Activated naive CD4-positive, alpha-beta T cell treated with Interleukin-2 at 50 U/mL for 16 hours (primary cell): ENCODE measurements around the gene UBAC1.
"Not testable (repeated sequence)": the region's sequence is repeated elsewhere in the genome, so short reads cannot be mapped to it uniquely, and the experiment has no call there.

Source experiments
- DNase-seq: peaks from one replicate; pipeline ENCODE4 v3.0.0-alpha.2; 2020

The UBAC1 gene

DNA sequence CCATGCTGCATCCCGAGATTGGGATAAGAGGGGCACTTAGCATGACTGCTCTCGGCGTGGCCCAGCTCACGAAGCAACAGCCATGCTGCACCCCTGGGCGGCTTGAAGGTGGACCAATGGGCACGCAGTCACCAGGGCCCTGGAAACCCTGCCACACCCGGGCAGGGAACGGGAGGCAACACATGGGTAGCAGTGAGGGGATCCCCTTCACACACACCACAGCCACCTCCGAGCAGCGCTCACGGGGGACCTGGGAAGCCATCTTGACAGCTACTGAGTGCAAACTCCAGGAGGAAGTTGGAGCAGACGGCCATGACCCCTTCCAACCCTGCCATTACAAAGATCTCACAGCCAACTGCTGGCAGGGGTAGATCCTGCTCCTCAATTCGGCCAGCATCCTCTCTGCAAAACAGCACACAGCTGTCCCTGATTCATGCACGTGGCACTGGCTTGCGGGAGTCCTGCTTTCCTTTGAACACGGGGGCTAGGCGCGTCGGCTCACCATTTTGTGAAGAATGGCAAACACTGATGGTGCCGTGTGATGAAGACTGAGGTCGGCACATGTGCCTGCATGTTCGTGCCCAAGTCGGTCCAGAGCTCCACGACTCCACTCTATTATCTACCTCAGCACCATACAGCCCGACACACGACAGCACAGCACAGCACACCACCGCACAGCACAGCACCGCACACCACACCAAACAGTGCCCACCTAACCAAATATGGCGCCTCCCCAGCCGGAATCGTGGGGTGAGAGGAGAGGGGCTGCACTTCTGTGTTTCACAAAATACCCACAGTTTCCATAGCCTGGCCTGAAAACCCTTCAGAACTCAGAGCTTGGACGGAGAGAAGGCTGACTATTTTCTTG lies 5.0 kb downstream of the UBAC1 start:
- DNase-seq, result no peak

DNA sequence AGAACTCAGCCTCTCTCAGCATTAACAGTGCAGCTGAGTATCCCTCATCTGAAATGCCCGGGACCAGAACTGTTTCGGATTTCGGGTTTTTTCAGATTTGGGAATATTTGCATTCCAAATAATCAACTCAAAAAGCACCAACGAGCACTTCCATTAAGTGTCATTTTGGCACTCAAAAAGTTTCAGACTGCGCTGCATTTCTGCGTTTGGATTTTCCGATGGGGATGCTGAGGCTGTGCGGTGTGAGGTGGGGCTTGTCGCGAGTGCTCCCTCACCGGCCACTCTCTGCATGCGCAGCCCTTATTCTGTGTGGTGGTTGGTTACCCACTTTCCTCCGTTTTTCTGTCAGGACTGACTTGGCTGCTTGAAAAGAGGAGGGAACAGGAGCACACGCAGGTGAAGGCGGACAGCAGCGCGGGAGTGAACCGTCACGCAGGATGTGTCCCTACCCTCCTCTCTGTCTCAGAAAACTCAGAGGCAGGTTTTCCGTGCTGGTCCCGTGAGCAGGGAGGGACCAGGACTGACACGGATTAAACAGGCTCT lies 8.4 kb downstream of the UBAC1 start:
- DNase-seq, result no peak

DNA sequence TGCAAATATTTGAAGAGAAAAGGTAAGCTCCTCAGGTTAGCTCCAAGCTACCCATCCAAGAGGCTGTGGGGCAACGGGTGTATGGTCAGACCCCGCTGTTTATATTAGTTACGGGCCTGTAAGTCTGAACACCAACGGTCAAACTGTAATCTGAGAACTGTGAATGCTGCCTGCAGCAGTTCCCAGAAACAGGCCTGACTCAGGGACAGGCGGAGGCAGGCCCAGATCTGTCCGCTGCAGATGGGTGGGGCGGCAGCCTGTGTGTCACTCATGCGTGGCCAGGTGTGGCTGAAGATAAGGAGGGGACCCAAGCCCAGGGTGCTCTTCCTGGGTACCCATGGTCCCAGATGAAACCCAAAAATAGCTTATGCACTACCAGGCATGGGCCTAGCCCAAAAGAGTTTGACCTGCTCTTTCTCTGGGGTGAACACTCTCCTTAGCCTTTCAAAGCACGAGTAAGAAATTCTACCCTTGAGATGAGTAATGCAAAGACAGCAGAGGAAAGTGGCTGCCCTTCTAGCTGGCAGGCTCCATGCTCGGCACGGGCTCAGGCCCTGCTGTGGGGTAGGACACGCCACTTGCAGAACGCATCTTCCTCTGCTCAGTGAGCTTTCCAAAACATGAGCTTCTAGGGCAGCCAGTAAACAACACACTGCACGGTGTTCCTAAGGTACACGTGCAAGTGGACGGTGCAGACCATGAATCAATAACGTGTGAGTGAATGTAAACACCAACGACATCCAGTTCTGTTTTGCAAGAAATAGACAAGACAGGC lies 9.1 kb downstream of the UBAC1 start:
- no peak for DNase-seq

DNA sequence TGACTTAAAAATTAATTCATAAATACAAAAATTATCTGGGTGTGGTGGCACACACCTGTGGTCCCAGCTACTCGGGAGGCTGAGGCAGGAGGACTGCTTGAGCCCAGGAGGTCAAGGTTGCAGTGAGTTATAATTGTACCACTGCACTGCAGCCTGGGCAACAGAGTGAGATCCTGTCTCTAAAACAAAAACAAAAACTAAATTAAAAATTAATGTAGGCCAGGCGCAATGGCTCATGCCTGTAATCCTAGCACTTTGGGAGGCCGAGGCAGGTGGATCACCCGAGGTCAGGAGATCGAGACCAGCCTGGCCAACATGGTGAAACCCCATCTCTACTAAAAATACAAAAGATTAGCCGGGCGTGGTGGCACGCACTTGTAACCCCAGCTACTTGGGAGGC lies 9.9 kb downstream of the UBAC1 start:
- DNase-seq, result not testable (repeated sequence)

DNA sequence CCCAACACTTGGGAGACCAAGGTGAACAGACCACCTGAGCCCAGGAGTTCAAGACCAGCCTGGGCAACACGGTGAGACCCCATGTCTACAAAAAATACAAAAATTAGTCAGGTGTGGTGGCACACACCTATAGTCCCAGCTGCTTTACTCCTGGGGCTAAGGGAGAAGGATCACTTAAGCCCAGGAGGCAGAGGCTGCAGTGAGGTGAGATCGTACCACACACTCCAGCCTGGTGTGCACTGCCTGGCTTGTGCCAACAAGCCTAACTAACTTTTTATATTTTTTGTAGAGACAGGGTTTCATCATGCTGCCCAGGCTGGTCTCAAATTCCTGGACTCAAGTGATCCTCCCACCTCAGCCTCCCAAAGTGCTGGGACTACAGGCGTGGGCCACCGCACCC lies 10.3 kb downstream of the UBAC1 start:
- not testable (repeated sequence) for DNase-seq

DNA sequence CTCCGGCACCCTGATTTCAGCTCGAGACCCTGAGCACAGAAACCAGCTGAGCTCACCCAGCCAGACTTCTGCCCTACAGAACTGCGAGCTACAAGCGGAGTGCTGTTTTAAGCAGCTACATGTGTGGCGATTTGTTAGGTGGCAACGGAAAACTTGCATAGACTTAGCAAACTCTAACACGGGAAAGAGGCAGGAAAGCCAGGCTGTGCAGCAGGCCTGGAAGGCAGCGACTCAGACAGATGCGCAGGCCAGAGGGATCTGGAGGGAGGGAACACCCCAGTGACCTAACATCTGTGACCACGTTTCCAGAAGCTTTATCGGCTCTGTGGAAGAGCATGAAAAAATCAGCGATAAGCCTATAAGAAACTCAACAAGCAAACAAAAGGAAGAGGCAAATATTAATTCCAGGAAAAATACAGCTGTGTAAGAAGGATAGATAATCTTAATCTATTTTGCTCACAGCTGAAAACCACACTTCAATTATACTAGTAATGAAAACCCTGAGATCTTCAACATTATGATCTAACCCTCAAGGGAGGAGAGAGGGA lies 11.0 kb downstream of the UBAC1 start:
- no peak for DNase-seq

DNA sequence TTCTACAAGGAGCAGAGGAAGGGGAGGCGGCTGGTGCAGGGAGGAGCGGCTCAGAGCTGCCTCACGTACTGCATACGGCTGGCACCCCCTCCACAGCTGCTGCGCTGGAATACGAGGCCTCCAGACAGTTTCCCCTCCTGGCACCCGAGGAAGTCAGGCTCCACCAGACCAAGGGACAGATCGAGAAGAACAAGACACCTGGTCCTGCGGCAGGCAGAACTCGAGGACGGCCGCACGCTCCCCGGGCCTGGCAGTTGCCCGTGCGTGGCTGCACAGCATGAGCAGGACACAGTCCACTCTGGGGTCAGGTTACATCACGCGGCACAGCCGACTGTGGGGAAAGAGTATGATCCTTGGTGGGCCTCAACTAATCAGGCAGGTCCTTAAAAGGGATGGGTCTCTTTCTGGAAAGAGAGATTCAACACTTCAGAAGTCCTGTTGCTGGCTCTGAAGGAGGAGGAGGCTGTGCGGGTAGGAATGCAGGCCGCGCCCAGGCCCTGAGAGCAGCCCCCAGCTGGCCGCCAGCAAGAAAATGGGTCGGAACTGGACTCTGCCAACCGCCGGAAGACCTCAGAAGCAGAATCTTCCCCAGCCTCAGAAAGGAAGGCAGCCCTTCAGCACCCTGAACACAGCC lies 11.6 kb downstream of the UBAC1 start:
- no peak for DNase-seq

DNA sequence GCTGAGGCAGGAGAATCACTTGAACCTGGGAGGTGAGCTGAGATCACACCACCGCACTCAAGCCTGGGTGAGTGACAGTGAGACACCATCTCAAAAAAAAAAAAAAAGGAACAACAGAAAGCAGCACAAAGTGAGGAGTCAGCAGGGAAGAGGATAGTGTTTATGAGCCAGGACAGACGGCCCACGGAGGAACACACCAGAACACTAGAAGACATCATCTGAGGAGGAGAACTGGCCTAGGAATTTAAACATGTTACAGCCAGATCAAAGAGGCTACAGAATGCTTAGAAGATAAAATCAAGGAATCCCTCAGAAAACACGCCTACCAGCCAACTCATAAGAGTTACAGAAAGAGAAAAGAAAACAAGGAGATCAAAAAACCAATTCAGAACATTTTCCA lies 12.2 kb downstream of the UBAC1 start:
- no peak for DNase-seq

DNA sequence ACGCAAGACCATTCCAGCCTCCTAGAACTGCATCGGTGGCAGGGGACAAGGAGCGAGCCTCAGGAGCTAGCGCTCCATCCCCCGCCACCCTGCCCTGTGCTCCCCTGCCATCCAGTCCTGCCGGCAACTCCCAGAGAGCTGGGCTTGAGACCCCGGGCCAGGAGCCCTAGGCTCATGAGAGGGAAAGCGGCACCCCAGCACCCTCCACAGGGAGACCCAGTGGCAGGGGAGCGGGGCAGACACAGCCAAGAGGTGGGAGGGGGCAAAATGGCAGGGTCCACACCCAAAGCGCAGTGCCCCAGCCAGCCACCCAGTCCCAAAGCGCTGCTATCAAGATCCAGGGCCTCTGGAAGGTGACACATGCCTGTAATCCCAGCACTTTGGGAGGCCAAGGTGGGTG lies 12.7 kb downstream of the UBAC1 start:
- DNase-seq, result no peak

DNA sequence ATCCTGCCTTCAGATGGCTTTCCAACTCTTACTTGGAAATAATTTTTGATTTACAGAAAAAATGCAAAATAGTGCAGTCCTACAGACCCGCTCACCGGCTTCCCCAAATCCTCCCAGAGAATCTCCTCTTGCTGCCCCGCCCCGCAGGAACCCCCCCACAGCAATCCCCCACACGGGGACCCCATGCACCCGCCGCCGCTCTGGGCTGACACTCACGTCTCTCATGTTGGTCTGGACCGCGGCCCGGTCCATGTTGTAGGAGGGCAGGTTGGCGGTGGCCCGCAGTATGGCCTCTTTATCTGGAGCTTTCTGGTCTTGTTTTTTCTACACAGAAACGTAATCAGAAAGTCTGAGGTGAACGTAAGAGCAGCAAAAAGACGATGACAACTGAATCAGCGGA lies 13.6 kb downstream of the UBAC1 start:
- DNase-seq, result no peak

DNA sequence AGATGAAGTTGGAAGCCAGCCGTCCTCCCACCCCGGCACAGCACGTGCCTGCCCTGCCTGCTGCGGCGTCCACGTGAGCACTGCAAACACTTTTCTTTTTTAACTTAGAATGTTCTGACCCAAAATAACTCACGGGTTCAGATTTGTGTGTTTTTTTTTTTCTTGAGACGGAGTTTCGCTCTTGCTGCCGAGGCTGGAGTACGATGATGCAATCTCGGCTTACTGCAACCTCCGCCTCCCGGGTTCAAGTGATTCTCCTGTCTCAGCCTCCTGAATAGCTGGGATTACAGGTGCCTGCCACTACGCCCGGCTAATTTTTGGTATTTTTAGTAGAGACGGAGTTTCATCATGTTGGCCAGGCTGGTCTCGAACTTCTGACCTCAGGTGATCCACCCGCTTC lies 14.1 kb downstream of the UBAC1 start:
- DNase-seq, result not testable (repeated sequence)

DNA sequence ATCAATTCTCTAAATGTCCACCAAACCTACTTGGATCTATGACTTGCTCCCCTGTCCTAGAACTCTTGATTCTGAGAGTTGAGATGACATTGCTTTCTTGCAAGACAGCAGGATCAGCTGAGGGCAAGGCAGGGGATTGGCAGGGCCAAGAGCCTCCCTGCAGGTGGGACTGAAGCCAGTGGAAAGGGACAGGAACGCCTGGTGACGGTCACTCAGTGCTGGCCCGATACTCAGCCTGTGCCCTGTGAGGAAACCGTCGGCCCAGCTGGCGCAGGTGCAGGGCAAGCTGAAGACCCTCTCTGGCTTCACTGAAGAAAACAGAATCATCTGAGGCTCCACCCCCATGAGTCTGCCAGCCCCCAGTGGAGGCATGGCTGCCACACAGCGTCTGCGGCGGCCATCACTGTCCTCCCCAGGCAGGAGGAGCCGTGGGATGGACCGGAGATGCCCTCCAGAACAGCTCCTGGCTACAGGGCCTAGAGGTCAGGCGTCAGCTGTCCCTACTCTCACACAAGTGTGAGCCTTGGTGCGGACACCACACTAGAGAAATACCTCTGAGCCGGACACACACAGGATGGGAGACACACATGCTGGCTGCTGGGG lies 14.7 kb downstream of the UBAC1 start:
- DNase-seq, result no peak

DNA sequence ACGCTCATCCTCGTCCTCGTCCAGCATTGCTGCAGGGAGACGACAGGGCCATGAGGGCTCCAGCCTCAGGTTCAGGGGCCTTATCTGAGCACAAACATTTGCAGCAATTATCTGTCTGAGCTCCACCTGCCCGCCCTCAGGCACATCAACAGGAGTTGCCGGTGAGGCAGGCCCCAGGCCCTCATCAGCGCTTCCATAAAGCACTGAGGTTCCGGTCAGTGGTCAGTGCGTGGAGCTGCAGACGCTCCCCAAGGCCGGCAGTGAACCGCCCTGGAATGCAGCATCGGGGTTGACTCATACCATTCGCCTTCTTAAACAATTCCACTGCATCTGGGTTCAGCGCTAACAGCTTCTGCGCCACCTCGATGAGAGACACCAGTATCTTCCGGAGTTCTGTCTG lies 15.2 kb downstream of the UBAC1 start:
- no peak for DNase-seq

DNA sequence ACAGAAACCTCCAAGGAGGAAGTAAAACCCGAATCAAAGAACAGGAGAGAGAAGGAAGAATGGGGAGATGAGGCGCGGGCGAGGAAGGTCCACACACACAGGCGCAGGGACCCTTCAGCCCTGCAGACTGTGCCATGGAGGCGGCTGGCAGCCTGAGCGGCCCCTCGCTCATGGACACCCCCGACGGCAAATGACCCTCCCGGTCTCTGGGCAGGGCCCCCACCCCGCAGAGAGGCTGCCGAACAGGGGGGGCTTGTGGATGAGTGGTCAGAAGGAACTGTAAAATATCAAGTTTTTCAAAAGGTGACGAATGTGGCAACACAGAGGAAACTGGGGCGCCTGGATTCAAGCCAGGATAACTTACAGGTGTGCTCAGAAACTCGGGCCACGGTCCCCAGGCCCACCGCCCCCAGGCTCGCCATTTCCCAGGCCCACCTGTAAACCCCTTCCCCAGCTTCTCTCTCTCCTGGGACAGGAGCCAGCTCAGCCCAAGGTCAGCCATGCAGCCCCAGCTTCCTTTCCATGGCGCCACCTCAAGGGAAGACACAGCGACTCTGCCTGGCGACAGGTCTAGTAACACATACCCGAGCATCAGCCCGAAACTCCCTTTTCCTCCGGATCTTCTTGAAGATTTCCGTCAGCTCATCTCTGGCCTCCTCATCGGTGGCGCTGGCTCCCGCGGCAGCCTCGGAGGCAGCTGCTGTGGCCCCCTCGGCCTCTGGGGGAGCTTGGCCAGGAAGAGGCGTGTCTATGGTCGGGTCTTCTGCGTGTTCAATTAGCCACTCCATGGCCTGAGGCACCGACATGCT lies 16.5 kb downstream of the UBAC1 start:
- DNase-seq, result no peak

DNA sequence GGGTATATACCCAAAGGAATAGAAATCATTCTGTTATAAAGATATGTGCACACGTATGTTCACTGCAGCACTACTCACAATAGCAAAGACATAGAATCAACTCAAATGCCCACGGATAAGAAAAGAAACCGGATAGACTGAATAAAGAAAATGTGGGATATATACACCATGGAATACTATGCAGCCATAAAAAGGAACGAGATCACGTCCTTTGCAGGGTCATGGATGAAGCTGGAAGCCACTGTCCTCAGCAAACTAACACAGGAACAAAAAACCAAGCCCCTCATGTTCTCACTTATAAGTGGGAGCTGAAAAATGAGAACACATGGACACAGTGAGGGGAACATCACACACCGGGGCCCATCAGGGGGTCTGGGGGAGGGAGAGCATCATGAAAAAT lies 17.6 kb downstream of the UBAC1 start:
- not testable (repeated sequence) for DNase-seq

DNA sequence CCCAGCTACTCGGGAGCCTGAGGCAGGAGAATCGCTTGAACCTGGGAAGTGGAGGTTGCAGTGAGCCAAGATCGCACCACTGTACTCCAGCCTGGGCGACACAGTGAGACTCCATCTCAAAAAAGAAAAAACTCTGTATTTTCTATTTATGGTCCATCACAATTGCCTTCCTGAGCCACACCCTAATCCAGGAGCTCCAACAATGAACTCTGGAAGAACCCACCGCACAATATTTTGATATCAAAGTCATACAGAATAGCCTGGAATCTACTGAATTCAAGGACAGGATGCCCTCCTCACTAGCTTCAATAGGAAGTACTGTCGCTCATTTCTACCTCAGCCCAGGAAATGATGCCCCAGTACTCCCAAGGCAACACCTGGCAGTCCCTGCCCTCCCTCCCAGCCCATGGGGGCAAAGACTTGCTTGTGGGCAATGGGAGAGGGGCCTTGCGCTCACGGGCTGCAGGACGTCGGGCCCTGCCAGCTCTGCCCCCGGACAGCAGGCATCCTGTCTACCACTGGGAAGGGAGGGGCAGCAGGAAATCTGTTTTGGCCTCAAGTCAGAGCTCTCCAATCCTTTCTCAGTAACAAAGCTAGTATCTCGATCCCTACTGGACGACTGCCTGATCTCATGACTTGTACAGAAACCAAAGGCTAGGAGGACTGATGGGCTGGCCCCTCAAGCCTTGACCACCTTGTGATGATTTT lies 19.7 kb downstream of the UBAC1 start:
- DNase-seq, result no peak

DNA sequence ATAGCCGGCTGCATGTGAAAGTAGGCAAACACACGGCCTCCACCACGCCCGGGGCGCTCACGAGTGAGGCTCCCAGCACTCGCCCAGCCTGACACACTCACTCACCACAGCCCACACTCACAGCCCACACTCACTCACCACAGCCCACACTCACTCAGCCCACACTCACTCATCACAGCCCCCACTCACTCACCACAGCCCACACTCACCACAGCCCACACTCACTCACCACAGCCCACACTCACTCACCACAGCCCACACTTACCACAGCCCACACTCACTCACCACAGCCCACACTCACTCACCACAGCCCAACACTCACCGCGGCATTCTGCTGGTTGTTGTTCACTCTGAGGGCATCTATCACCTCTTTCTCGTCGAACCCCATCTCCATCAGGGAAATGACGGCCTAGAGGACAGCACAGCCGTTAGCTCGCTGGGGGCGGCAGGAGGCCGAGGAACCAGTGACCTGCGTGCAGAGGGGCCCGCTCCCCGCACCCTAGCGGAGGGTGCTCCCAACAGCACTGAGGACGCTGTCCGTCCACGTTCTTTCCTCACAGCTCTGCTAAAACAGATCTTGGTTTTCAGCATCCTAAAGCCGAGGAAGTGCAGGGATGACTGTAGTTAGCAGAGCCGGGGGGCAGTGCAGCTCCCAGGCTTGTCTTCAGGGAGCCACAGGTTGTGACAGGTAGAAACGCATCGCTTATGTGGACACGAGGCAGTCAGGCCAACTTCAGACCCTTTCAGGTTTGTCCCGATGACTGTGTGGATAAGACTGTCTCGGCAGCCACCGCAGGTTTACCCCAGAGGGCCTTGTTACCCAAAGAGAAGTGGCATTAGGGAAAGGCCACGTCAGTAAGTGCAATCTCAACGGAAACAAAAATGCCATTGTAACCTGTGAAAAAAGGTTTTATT lies 21.6 kb downstream of the UBAC1 start:
- peak; percentile 71 for DNase-seq

DNA sequence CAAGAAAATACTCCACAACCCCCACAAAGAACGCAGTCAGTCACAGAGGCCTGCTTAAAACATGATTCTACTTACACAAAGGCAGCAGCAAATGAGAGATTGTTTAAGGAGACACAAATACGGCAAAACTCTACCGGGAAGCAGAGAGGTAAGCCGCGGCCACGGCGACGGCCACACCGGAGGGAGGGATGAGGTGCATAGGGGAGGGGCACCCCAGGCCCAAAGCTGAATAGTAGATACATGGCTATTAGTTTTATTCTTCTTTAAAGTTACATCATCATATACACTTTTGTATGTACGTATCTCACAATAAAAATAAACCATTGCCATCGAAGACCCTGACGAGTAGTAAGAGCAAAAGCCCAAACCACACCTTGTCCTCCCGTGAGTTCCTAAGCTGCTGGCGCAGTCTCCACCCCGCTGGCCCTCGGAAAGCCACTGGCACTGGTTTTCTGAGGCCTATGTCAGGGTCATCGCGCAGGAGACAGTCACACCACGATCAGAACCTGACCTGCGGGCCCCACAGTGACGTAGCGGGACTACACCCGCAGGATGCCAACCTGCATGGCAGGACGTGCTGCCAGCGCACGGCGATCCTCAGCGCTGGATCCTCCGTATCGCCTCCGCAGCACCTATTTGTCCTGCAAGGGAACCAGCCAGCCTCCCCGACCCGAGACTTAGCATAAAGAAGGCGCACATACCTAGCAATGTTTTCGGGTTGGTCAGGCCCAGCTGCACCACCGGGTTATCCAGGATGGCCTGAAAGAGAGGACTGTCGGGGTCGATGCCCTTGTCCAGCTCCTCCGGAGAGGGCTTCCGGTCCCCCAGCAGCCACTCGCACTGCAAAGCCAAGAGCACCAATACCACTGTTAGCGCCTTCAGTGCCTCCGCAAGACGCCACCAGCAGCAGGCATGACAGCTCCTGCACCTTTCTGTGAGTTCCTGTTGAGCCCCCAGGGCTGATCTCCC lies 23.4 kb downstream of the UBAC1 start:
- DNase-seq, result no peak

DNA sequence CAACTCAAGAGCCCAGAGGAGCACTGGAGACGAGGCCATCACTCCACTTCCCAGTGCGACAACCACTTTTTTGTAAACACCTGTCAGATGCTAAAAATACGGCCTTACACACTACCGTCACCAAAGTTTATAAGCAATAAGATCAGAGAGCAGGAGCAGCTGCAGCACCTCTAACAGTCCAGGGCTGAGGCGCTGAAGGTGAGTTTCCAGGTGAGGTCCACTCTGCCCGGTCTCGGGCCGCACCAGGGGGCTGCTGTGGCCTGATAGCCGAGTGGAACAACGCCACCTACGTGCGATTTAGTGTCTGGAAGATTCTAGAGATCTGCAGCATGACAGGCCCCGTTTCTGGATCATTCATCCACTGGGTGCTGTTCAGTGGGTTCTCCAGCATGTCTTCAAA lies 28.1 kb downstream of the UBAC1 start:
- no peak for DNase-seq
